Measurements from ENCODE around the gene DPP8. TPM values are rescaled to one million over a fixed set of nuclear protein-coding genes. Genes with fewer than 3 reads are reported as not detected.

The DPP8 gene
- total RNA-seq, 1 experiment from 2014 or later = 27.1 TPM

DNA sequence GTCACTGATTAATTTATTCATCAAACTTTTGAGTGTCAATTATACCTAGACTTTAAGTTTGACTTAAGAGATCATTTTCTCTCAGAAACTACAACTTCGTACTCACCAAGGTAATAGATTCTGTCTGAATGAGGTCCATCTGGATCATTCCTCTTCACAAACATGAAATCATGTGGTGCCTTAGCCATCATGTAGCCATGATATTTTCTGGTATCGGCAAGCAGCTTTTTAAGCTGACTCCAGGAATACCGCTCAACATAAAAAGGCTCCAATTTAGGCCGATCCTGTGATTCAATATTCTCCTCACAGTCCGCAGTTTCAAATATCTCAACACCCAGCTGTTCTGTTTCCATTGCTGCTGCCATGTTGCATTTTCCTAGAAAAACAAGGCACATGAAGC is 5.3 kb downstream of the DPP8 start:
- H2AFZ ChIP-seq (ENCODE audit: low read depth, low read length, poor library complexity, severe bottlenecking) = no peak overlapping the region
- no peak overlapping the region for H3K27ac ChIP-seq (ENCODE audit: low read depth, low read length)
- H3K9me2 ChIP-seq (ENCODE audit: insufficient read depth) = no peaks in the 10 kb centered on the region
- no TSS peak for BruUV-seq (replicated peaks)
- no peaks in the 10 kb centered on the region for H3K27me3 ChIP-seq (ENCODE audit: insufficient read depth, low read length)
- intact Hi-C loops (cut with micrococcal nuclease) = no loop called here
- ChIA-PET POLR2A (no interaction called here), RAD21 (ENCODE audit: low non-redundant PET in 1 of 2, low total read pairs in 2 of 2, uncharacterized antibody in 2 of 2, unreplicated experiment in 2 of 2) (no interaction called here), CTCF (no interaction called here)
- H4K20me1 ChIP-seq (ENCODE audit: insufficient read depth) = no peaks in the 10 kb centered on the region
- ATAC-seq (no peak), DNase-seq (ENCODE audit: low read depth, low spot score) (no peak)
- peaks cover 9 to 13% of the 10 kb centered on the region in 2 experiments; a peak in 3 of 4 replicates for H3K4me1 ChIP-seq (ENCODE audit: control insufficient read depth in 1 of 2, insufficient read depth in 2 of 2, low read length in 2 of 2)
- no peak overlapping the region for H3K4me2 ChIP-seq (ENCODE audit: low read length)
- H3K9me3 ChIP-seq (ENCODE audit: control insufficient read depth in 1 of 2, insufficient read depth in 1 of 2, low read depth in 1 of 2, low read length in 2 of 2) = no peaks in the 10 kb centered on the region
- no peak overlapping the region for H3K9ac ChIP-seq (ENCODE audit: low read length)
- H3K4me3 ChIP-seq (replicated peaks in 1 of 2; ENCODE audit: low read depth in 1 of 2, low read length in 2 of 2) = no peak overlapping the region
- H3K36me3 ChIP-seq (ENCODE audit: control insufficient read depth in 1 of 2, insufficient read depth in 2 of 2, low read length in 2 of 2) = peaks cover 12 to 15% of the 10 kb centered on the region in 2 experiments
- TF ChIP-seq EZH2phosphoT487 (IDR thresholded peaks at IDR 0.05; ENCODE audit: borderline replicate concordance) (no peak), SIN3A (IDR thresholded peaks at IDR 0.05; ENCODE audit: low read depth) (no peak), SRF (IDR thresholded peaks at IDR 0.05; ENCODE audit: low read depth) (no peak), CBX3 (IDR thresholded peaks at IDR 0.05; ENCODE audit: low read depth) (no peak)
- TF ChIP-seq, protein P1, sequence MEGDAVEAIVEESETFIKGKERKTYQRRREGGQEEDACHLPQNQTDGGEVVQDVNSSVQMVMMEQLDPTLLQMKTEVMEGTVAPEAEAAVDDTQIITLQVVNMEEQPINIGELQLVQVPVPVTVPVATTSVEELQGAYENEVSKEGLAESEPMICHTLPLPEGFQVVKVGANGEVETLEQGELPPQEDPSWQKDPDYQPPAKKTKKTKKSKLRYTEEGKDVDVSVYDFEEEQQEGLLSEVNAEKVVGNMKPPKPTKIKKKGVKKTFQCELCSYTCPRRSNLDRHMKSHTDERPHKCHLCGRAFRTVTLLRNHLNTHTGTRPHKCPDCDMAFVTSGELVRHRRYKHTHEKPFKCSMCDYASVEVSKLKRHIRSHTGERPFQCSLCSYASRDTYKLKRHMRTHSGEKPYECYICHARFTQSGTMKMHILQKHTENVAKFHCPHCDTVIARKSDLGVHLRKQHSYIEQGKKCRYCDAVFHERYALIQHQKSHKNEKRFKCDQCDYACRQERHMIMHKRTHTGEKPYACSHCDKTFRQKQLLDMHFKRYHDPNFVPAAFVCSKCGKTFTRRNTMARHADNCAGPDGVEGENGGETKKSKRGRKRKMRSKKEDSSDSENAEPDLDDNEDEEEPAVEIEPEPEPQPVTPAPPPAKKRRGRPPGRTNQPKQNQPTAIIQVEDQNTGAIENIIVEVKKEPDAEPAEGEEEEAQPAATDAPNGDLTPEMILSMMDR (IDR thresholded peaks at IDR 0.05 in 2 of 3, conservative IDR thresholded peaks at IDR 0.05 in 1 of 3; ENCODE audit: borderline replicate concordance in 1 of 3, insufficient read depth in 1 of 3, low read depth in 2 of 3, low read length in 2 of 3) = no peak
- peaks cover 37% of the 10 kb centered on the region for H3K79me2 ChIP-seq (ENCODE audit: insufficient read depth, low read length)

GRCh38 chr15:65509321-65509720 is 8.2 kb downstream of the DPP8 start:
- RAD21 ChIA-PET (ENCODE audit: low non-redundant PET in 1 of 2, low total read pairs in 2 of 2, uncharacterized antibody in 2 of 2, unreplicated experiment in 2 of 2) = no interaction called here
- Histone ChIP-seq H4K20me1 (ENCODE audit: insufficient read depth) (no peaks in the 10 kb centered on the region), H3K9me3 (ENCODE audit: control insufficient read depth in 1 of 2, insufficient read depth in 1 of 2, low read depth in 1 of 2, low read length in 2 of 2) (no peaks in the 10 kb centered on the region), H3K4me1 (ENCODE audit: control insufficient read depth in 1 of 2, insufficient read depth in 2 of 2, low read length in 2 of 2) (no peaks in the 10 kb centered on the region), H3K27me3 (ENCODE audit: insufficient read depth, low read length) (no peaks in the 10 kb centered on the region), H3K27ac (ENCODE audit: low read depth, low read length) (no peak overlapping the region), H3K9ac (ENCODE audit: low read length) (no peak overlapping the region), H3K79me2 (ENCODE audit: insufficient read depth, low read length) (peaks cover 15% of the 10 kb centered on the region), H3K4me2 (ENCODE audit: low read length) (no peak overlapping the region), H3K36me3 (ENCODE audit: control insufficient read depth in 1 of 2, insufficient read depth in 2 of 2, low read length in 2 of 2) (peaks cover 18 to 21% of the 10 kb centered on the region in 2 experiments), H3K9me2 (ENCODE audit: insufficient read depth) (no peaks in the 10 kb centered on the region), H2AFZ (ENCODE audit: low read depth, low read length, poor library complexity, severe bottlenecking) (no peak overlapping the region), H3K4me3 (replicated peaks in 1 of 2; ENCODE audit: low read depth in 1 of 2, low read length in 2 of 2) (no peak overlapping the region)
- intact Hi-C loops (cut with micrococcal nuclease) = no loop called here
- CTCF ChIA-PET = no interaction called here
- ATAC-seq (no peak), DNase-seq (ENCODE audit: low read depth, low spot score) (no peak)
- BruUV-seq (replicated peaks) = no TSS peak
- POLR2A ChIA-PET = no interaction called here
- no peak for TF ChIP-seq RAD21 (IDR thresholded peaks at IDR 0.05; ENCODE audit: low read depth)
- TF ChIP-seq POLR2AphosphoS5 (IDR thresholded peaks at IDR 0.05; ENCODE audit: low read depth, low read length) = no peak
- TF ChIP-seq, protein P1 (IDR thresholded peaks at IDR 0.05 in 2 of 3, conservative IDR thresholded peaks at IDR 0.05 in 1 of 3; ENCODE audit: borderline replicate concordance in 1 of 3, insufficient read depth in 1 of 3, low read depth in 2 of 3, low read length in 2 of 3) = no peak
- no peak for TF ChIP-seq EZH2phosphoT487 (IDR thresholded peaks at IDR 0.05; ENCODE audit: borderline replicate concordance)
- no peak for TF ChIP-seq SIN3A (IDR thresholded peaks at IDR 0.05; ENCODE audit: low read depth)
- TF ChIP-seq, protein P2, sequence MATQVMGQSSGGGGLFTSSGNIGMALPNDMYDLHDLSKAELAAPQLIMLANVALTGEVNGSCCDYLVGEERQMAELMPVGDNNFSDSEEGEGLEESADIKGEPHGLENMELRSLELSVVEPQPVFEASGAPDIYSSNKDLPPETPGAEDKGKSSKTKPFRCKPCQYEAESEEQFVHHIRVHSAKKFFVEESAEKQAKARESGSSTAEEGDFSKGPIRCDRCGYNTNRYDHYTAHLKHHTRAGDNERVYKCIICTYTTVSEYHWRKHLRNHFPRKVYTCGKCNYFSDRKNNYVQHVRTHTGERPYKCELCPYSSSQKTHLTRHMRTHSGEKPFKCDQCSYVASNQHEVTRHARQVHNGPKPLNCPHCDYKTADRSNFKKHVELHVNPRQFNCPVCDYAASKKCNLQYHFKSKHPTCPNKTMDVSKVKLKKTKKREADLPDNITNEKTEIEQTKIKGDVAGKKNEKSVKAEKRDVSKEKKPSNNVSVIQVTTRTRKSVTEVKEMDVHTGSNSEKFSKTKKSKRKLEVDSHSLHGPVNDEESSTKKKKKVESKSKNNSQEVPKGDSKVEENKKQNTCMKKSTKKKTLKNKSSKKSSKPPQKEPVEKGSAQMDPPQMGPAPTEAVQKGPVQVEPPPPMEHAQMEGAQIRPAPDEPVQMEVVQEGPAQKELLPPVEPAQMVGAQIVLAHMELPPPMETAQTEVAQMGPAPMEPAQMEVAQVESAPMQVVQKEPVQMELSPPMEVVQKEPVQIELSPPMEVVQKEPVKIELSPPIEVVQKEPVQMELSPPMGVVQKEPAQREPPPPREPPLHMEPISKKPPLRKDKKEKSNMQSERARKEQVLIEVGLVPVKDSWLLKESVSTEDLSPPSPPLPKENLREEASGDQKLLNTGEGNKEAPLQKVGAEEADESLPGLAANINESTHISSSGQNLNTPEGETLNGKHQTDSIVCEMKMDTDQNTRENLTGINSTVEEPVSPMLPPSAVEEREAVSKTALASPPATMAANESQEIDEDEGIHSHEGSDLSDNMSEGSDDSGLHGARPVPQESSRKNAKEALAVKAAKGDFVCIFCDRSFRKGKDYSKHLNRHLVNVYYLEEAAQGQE (IDR thresholded peaks at IDR 0.05; ENCODE audit: low read depth) = no peak

Measured in HCT116 (cell line).